Trophoblast cell (in vitro differentiated cells and primary cell): ENCODE measurements around the gene METTL26.

ENCODE experiments used
- DNase-seq, 2 donors: peaks; one replicate each; pipeline ENCODE4 v3.0.0-alpha.2; 2016
- H2AFZ ChIP-seq: 2 replicates; pipeline ENCODE4 v1.6.1; 2013; ENCODE audit warnings: low read length, moderate library complexity, mild to moderate bottlenecking; ENCODE audit not compliant: insufficient read depth, poor library complexity
- H2AK5ac ChIP-seq: 2 replicates; pipeline ENCODE4 v1.6.1; 2013; ENCODE audit warnings: mild to moderate bottlenecking, low read length
- H2BK120ac ChIP-seq: 2 replicates; pipeline ENCODE4 v1.6.1; 2013; ENCODE audit warnings: low read length, mild to moderate bottlenecking, moderate library complexity; ENCODE audit not compliant: insufficient read depth, poor library complexity
- H2BK12ac ChIP-seq: 2 replicates; pipeline ENCODE4 v1.6.1; 2013; ENCODE audit warnings: mild to moderate bottlenecking, low read length, moderate library complexity
- H2BK5ac ChIP-seq: 2 replicates; pipeline ENCODE4 v1.6.1; 2013; ENCODE audit warnings: low read length, low read depth, moderate library complexity, mild to moderate bottlenecking; ENCODE audit not compliant: poor library complexity
- H3K14ac ChIP-seq: 2 replicates; pipeline ENCODE4 v1.6.1; 2013; ENCODE audit warnings: mild to moderate bottlenecking, low read length
- H3K18ac ChIP-seq: 2 replicates; pipeline ENCODE4 v1.6.1; 2013; ENCODE audit warnings: mild to moderate bottlenecking, low read length
- H3K23ac ChIP-seq: 2 replicates; pipeline ENCODE4 v1.6.1; 2013; ENCODE audit warnings: low read length
- H3K27ac ChIP-seq: 2 replicates; pipeline ENCODE4 v1.5.1; 2013; ENCODE audit warnings: low read depth, mild to moderate bottlenecking, inconsistent platforms, low read length, moderate library complexity
- H3K27me3 ChIP-seq: 2 replicates; pipeline ENCODE4 v1.6.1; 2013; ENCODE audit warnings: inconsistent platforms, mild to moderate bottlenecking, low read length, moderate library complexity; ENCODE audit not compliant: insufficient read depth
- H3K36me3 ChIP-seq, 2 experiments: 1 replicate in 1 of 2; 2 replicates in 1 of 2; pipeline ENCODE4 v1.6.1; 2013; ENCODE audit warnings: low read length in 2 of 2, mild to moderate bottlenecking in 2 of 2, moderate library complexity in 1 of 2; ENCODE audit not compliant: insufficient read depth in 2 of 2, control insufficient read depth in 1 of 2
- H3K4ac ChIP-seq: 2 replicates; pipeline ENCODE4 v1.6.1; 2013; ENCODE audit warnings: low read depth, mild to moderate bottlenecking, low read length, moderate library complexity
- H3K4me1 ChIP-seq, 2 experiments: 1 replicate in 1 of 2; 2 replicates in 1 of 2; pipeline ENCODE4 v1.6.1; 2013; ENCODE audit warnings: low read length in 2 of 2, mild to moderate bottlenecking in 2 of 2, moderate library complexity in 1 of 2; ENCODE audit not compliant: insufficient read depth in 2 of 2, control insufficient read depth in 1 of 2
- H3K4me2 ChIP-seq: 2 replicates; pipeline ENCODE4 v1.6.1; 2013; ENCODE audit warnings: inconsistent platforms, mild to moderate bottlenecking, low read length, moderate library complexity
- H3K4me3 ChIP-seq: 2 replicates; pipeline ENCODE4 v1.5.1; 2013; ENCODE audit warnings: mild to moderate bottlenecking, low read depth, low read length, inconsistent platforms
- H3K79me1 ChIP-seq: one replicate; pipeline ENCODE4 v1.6.1; 2013; ENCODE audit warnings: low read length
- H3K79me2 ChIP-seq: 2 replicates; pipeline ENCODE4 v1.6.1; 2013; ENCODE audit warnings: low read length, mild to moderate bottlenecking; ENCODE audit not compliant: control insufficient read depth, insufficient read depth, poor library complexity
- H3K9ac ChIP-seq: 2 replicates; pipeline ENCODE4 v1.6.1; 2013; ENCODE audit warnings: mild to moderate bottlenecking, low read length
- H3K9me3 ChIP-seq: 2 replicates; pipeline ENCODE4 v1.6.1; 2013; ENCODE audit warnings: low read depth, mild to moderate bottlenecking, control low read depth, inconsistent platforms, low read length; ENCODE audit not compliant: insufficient read depth
- H4K12ac ChIP-seq: 2 replicates; pipeline ENCODE4 v1.6.1; 2013; ENCODE audit warnings: low read depth, mild to moderate bottlenecking, low read length, moderate library complexity
- H4K8ac ChIP-seq: 2 replicates; pipeline ENCODE4 v1.6.1; 2013; ENCODE audit warnings: low read depth, mild to moderate bottlenecking, low read length, moderate library complexity
- H4K91ac ChIP-seq: one replicate; pipeline ENCODE4 v1.6.1; 2013; ENCODE audit warnings: low read depth, mild to moderate bottlenecking, low read length, moderate library complexity
- WGBS: extraction: QIAGEN DNeasy Blood & Tissue Kit; methylation state at CpG from one replicate; pipeline ENCODE4 v1.1.7; 2013; ENCODE audit warnings: missing lambda C conversion rate; ENCODE audit not compliant: insufficient read length, insufficient coverage; ENCODE audit errors: extremely low coverage; 5-methylcytosine and 5-hydroxymethylcytosine counted together

METTL26 gene

GRCh38 chr16:638836-639235 lies 2.7 kb upstream of the METTL26 start:
- Histone ChIP-seq H2BK12ac (no peak overlapping the region), H4K8ac (no peak overlapping the region), H3K79me2 (peaks cover 14% of the 10 kb centered on the region), H3K4me3 (no peak overlapping the region), H3K9ac (no peak overlapping the region), H3K23ac (no peak overlapping the region), H3K14ac (no peak overlapping the region), H3K4me2 (no peak overlapping the region), H3K4me1 (peaks cover 24 to 31% of the 10 kb centered on the region in 2 experiments), H3K27ac (no peak overlapping the region), H2BK5ac (no peak overlapping the region), H3K27me3 (no peaks in the 10 kb centered on the region), H3K79me1 (peaks cover 24% of the 10 kb centered on the region), H3K9me3 (peaks cover 1% of the 10 kb centered on the region), H2BK120ac (no peak overlapping the region), H4K12ac (no peak overlapping the region), H3K36me3 (peaks cover 11% of the 10 kb centered on the region in 2 experiments), H4K91ac (no peak overlapping the region), H3K18ac (no peak overlapping the region), H2AK5ac (no peak overlapping the region), H3K4ac (no peak overlapping the region), H2AFZ (no peak overlapping the region)
- WGBS: no CpG with 5 or more reads among the region's 9 CpGs
- DNase-seq: no peak

DNA sequence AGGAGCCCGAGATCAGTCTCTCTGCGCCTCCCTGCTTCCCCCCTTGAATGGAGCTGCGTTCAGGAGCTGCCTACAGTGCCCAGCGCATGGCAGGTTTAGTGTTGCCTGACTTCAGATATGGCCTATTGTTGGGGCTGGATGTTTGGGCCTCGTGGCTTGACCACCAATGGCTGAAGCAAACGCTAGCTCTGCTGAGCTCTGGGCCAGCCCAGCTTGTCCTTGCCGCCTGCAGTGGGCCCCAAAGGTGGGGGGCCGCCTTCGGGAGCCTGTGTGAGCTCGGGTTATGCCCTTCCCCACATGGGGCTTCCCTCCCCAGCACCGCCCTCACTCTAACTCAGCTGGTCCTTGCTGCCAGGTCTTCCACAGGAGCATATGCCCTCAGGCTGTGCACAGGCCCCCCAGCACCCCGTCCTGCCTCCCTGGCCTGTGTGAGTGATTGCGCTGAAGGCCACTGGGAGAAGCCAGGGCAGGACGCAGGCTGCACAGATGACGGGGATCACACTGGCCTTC lies 2.0 kb upstream of the METTL26 start:
- H3K18ac ChIP-seq: no peak overlapping the region
- H3K36me3 ChIP-seq: peaks cover 18% of the 10 kb centered on the region in 2 experiments
- H2BK120ac ChIP-seq: no peak overlapping the region
- no peak overlapping the region for H3K9ac ChIP-seq
- peaks cover 14% of the 10 kb centered on the region for H3K79me2 ChIP-seq
- H2AK5ac ChIP-seq: no peak overlapping the region
- H2BK5ac ChIP-seq: no peak overlapping the region
- H3K79me1 ChIP-seq: peaks cover 24% of the 10 kb centered on the region
- H4K91ac ChIP-seq: no peak overlapping the region
- no peak overlapping the region for H3K4me3 ChIP-seq
- WGBS: no CpG with 5 or more reads among the region's 15 CpGs
- DNase-seq: no peak
- H3K27me3 ChIP-seq: no peaks in the 10 kb centered on the region
- no peaks in the 10 kb centered on the region for H3K9me3 ChIP-seq
- no peak overlapping the region for H2AFZ ChIP-seq
- no peak overlapping the region for H3K4me2 ChIP-seq
- no peak overlapping the region for H4K12ac ChIP-seq
- no peak overlapping the region for H3K27ac ChIP-seq
- no peak overlapping the region for H2BK12ac ChIP-seq
- no peak overlapping the region for H3K4ac ChIP-seq
- no peak overlapping the region for H3K23ac ChIP-seq
- no peak overlapping the region for H3K14ac ChIP-seq
- H4K8ac ChIP-seq: no peak overlapping the region
- H3K4me1 ChIP-seq: peaks cover 24 to 30% of the 10 kb centered on the region in 2 experiments

DNA sequence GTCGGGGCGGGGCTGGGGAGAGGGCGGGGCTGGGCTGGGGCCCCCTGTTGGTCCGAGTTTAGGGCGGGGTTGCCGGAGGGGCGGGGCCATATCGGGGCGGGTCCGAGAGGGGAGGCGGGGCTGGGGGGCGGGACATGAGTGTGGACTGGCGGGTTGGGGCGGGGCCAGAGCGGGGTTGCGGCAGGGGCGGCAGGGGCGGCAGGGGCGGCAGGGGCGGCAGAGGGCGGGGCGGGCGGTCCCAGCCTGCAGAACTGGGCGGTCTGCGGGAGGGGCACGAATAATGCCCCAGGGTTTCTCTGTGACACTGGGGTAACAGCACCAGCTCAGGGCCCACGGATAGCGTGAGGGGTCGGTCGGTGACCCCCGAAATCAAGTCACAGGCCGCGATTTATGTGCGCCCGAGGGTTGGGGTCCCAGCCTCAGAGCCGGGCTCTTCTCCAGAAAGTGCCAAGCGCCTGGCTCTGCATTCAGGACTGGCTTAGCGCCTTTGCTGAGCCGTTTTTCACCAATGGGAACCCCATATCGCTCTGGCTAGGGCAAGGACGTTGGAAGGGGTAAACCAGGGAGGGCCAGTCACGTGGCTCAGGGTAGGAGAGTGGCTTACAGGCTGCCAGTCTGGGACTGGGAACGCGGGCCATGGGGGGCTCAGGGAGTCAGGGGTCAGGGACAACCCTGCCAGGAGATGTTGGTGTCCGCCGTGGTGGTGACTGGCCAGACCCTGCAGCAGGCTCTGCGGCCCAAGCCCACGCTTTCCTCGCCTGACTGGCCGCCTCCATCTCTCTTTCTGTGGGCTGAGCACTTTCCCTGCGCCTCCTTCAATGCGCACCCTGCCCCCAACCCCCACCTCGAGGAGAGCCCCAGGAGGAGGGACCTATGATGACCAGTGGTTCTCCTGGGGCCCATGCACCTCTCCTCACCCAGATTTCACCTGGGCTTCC lies 1.2 kb upstream of the METTL26 start:
- peaks cover 14% of the 10 kb centered on the region for H3K79me2 ChIP-seq
- peak overlapping the region; percentile 86 for H3K27ac ChIP-seq
- no peak overlapping the region for H2BK120ac ChIP-seq
- peaks cover 17 to 23% of the 10 kb centered on the region in 2 experiments for H3K4me1 ChIP-seq
- no peak overlapping the region for H2BK5ac ChIP-seq
- H3K79me1 ChIP-seq: peaks cover 22% of the 10 kb centered on the region
- peak overlapping the region; percentile 84 for H3K4me3 ChIP-seq
- peaks cover 25 to 26% of the 10 kb centered on the region in 2 experiments for H3K36me3 ChIP-seq
- no peak overlapping the region for H4K12ac ChIP-seq
- no peak overlapping the region for H3K23ac ChIP-seq
- H3K27me3 ChIP-seq: no peaks in the 10 kb centered on the region
- no peak overlapping the region for H3K9ac ChIP-seq
- H3K9me3 ChIP-seq: no peaks in the 10 kb centered on the region
- H4K8ac ChIP-seq: peak overlapping the region; percentile 0
- H4K91ac ChIP-seq: peak overlapping the region; percentile 66
- peak overlapping the region; percentile 69 for H3K4me2 ChIP-seq
- peak overlapping the region; percentile 6 for H2AK5ac ChIP-seq
- no peak overlapping the region for H3K4ac ChIP-seq
- no peak for DNase-seq
- H2AFZ ChIP-seq: peak overlapping the region; percentile 14
- peak overlapping the region; percentile 2 for H2BK12ac ChIP-seq
- no CpG with 5 or more reads among the region's 53 CpGs for WGBS
- H3K14ac ChIP-seq: no peak overlapping the region
- H3K18ac ChIP-seq: no peak overlapping the region

GRCh38 chr16:635573-636205 lies 416 bp downstream of the METTL26 start:
- Histone ChIP-seq H3K79me1 (peaks cover 21% of the 10 kb centered on the region), H2BK120ac (peak overlapping the region; percentile 52)
- no CpG with 5 or more reads among the region's 55 CpGs for WGBS

More at GRCh38 chr16:635573-636205, 416 bp downstream of the METTL26 start:
- peak overlapping the region; percentile 98 for H3K4me3 ChIP-seq
- H3K79me2 ChIP-seq: peaks cover 11% of the 10 kb centered on the region
- peak in 1 of 2 donors; percentile 27 for DNase-seq
- peak overlapping the region; percentile 89 for H3K4me2 ChIP-seq
- no peaks in the 10 kb centered on the region for H3K27me3 ChIP-seq
- H2BK5ac ChIP-seq: peak overlapping the region; percentile 48
- peaks cover 19 to 26% of the 10 kb centered on the region in 2 experiments for H3K4me1 ChIP-seq
- H3K18ac ChIP-seq: peak overlapping the region; percentile 90
- no peaks in the 10 kb centered on the region for H3K9me3 ChIP-seq
- peak overlapping the region; percentile 58 for H4K91ac ChIP-seq
- no peak overlapping the region for H3K23ac ChIP-seq
- no peak overlapping the region for H2BK12ac ChIP-seq
- peak overlapping the region; percentile 81 for H2AK5ac ChIP-seq
- peak overlapping the region; percentile 90 for H3K14ac ChIP-seq
- peak overlapping the region; percentile 85 for H2AFZ ChIP-seq
- H3K4ac ChIP-seq: peak overlapping the region; percentile 81
- peak overlapping the region; percentile 87 for H4K8ac ChIP-seq
- H3K9ac ChIP-seq: peak overlapping the region; percentile 90
- H3K36me3 ChIP-seq: peaks cover 27 to 29% of the 10 kb centered on the region in 2 experiments
- H4K12ac ChIP-seq: peak overlapping the region; percentile 46
- peak overlapping the region; percentile 41 for H3K27ac ChIP-seq
